ENCODE data around the gene PACRGL.

DNA sequence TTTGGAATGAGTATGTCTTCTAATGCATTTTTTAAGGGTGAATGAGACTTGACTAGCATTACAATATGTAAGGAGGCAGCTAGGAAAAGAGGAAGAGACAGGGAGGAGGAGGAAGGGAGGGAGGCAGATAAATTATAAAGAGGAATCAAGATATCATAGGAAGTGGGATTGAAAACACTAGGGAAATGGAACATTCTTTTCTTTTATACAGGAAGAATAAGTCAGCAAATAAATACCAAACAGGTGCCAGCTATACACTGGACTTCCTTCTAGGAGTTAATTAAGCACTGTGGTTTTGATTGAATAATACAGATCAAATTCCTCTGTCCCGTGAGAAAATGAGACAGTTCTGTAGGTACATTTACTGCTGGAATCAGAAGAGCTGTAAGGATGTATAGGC is 78.6 kb downstream of the PACRGL start:
- TF ChIP-seq, protein P1, sequence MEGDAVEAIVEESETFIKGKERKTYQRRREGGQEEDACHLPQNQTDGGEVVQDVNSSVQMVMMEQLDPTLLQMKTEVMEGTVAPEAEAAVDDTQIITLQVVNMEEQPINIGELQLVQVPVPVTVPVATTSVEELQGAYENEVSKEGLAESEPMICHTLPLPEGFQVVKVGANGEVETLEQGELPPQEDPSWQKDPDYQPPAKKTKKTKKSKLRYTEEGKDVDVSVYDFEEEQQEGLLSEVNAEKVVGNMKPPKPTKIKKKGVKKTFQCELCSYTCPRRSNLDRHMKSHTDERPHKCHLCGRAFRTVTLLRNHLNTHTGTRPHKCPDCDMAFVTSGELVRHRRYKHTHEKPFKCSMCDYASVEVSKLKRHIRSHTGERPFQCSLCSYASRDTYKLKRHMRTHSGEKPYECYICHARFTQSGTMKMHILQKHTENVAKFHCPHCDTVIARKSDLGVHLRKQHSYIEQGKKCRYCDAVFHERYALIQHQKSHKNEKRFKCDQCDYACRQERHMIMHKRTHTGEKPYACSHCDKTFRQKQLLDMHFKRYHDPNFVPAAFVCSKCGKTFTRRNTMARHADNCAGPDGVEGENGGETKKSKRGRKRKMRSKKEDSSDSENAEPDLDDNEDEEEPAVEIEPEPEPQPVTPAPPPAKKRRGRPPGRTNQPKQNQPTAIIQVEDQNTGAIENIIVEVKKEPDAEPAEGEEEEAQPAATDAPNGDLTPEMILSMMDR (IDR thresholded peaks at IDR 0.05; ENCODE audit: insufficient read depth, low read length, poor library complexity, severe bottlenecking), result no peak
- TF ChIP-seq EZH2phosphoT487 (conservative IDR thresholded peaks at IDR 0.05; ENCODE audit: low read length), result no peak

All from SU-DHL-6 (cell line).